ENCODE results near the gene SUGCT. TPM values are rescaled to one million over a fixed set of nuclear protein-coding genes. Genes with fewer than 3 reads are reported as not detected.
"Not testable (repeated sequence)": the region's sequence is repeated elsewhere in the genome, so short reads cannot be mapped to it uniquely, and the experiment has no call there.

Gene SUGCT
- total RNA-seq, 1 donor from 2014 or later: 4.4 TPM

DNA sequence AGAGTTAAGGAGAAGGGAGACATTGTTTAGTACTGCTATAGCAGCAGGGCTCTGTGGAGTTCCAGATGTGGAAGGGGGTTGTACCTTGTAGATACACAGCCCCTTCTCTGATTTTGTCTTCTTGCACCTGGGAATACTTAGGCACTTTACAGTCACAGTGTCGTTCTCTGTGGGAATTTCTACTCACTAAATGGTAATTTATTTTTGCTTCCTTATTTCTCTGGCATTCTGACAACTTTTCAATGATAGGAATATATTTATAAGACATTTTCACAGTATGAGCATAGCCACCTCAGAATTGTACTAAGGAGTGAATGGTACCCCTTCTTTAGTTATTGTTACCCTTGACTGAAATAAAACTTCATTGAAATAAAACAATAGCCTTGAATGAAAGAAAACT lies 132.8 kb downstream of the SUGCT start:
- TF ChIP-seq CTCF (conservative IDR thresholded peaks at IDR 0.05; ENCODE audit: low read depth, low read length): no peak
- H3K4me3 ChIP-seq (ENCODE audit: low read depth, low read length): no peak overlapping the region
- DNase-seq (ENCODE audit: low read depth): no peak

GRCh38 chr7:40268810-40269209 lies 134.0 kb downstream of the SUGCT start:
- H3K4me3 ChIP-seq (ENCODE audit: low read depth, low read length); DNase-seq (ENCODE audit: low read depth): not testable (repeated sequence)

GRCh38 chr7:40276061-40276460 lies 141.3 kb downstream of the SUGCT start:
- TF ChIP-seq CTCF (conservative IDR thresholded peaks at IDR 0.05; ENCODE audit: low read depth, low read length): no peak
- no peak for DNase-seq (ENCODE audit: low read depth)

DNA sequence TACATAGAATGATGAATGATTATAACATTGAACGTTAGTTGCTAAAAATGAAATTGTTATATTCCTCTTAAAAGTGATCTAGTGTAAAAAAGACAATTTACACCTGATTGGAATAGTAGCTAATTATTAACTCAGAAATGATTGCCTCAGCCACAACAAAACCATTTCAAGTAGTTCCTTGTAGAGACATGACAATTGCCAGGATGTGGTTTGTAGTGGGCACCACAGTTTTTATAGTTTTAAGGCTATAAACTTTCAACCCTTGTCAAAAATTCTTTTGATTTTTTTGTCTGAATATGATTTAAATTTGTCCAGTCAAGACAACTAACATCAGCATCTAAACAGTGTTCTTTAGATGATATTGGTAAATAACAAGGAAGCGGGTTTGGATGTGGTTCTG lies 145.2 kb downstream of the SUGCT start:
- TF ChIP-seq CTCF (conservative IDR thresholded peaks at IDR 0.05; ENCODE audit: low read depth, low read length): no peak
- no peak overlapping the region for H3K4me3 ChIP-seq (ENCODE audit: low read depth, low read length)

More at GRCh38 chr7:40276061-40276460, 141.3 kb downstream of the SUGCT start:
- no peak overlapping the region for H3K4me3 ChIP-seq (ENCODE audit: low read depth, low read length)

GRCh38 chr7:40282858-40283257 lies 148.1 kb downstream of the SUGCT start:
- DNase-seq (ENCODE audit: low read depth): no peak
- H3K4me3 ChIP-seq (ENCODE audit: low read depth, low read length): no peak overlapping the region
- TF ChIP-seq CTCF (conservative IDR thresholded peaks at IDR 0.05; ENCODE audit: low read depth, low read length): no peak

More for the DNA sequence above, 145.2 kb downstream of the SUGCT start:
- DNase-seq (ENCODE audit: low read depth): no peak

DNA sequence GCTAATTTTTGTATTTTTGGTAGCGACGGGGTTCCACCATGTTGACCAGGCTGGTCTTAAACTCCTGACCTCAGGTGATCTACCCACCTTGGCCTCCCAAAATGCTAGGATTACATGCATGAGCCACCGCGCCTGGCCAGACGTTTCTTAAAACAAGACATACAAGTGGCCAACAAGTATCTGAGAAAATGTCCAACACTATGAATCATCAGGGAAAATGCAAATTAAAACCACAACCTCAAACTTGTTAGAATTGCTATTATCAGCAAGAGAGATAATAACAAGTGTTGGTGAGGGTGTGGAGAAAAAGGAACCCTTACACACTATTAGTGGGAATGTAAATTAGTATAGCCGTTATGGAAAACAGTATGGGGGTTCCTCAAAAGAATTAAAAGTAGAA lies 148.6 kb downstream of the SUGCT start:
- no peak overlapping the region for H3K4me3 ChIP-seq (ENCODE audit: low read depth, low read length)
- DNase-seq (ENCODE audit: low read depth): no peak
- no peak for TF ChIP-seq CTCF (conservative IDR thresholded peaks at IDR 0.05; ENCODE audit: low read depth, low read length)

- no peak for TF ChIP-seq CTCF (conservative IDR thresholded peaks at IDR 0.05; ENCODE audit: low read depth, low read length)
- H3K4me3 ChIP-seq (ENCODE audit: low read depth, low read length): no peak overlapping the region
- no peak for DNase-seq (ENCODE audit: low read depth)
Observed at GRCh38 chr7:40288827-40289226, 154.0 kb downstream of the SUGCT start.
